ENCODE data around the gene TAF1D.

DNA sequence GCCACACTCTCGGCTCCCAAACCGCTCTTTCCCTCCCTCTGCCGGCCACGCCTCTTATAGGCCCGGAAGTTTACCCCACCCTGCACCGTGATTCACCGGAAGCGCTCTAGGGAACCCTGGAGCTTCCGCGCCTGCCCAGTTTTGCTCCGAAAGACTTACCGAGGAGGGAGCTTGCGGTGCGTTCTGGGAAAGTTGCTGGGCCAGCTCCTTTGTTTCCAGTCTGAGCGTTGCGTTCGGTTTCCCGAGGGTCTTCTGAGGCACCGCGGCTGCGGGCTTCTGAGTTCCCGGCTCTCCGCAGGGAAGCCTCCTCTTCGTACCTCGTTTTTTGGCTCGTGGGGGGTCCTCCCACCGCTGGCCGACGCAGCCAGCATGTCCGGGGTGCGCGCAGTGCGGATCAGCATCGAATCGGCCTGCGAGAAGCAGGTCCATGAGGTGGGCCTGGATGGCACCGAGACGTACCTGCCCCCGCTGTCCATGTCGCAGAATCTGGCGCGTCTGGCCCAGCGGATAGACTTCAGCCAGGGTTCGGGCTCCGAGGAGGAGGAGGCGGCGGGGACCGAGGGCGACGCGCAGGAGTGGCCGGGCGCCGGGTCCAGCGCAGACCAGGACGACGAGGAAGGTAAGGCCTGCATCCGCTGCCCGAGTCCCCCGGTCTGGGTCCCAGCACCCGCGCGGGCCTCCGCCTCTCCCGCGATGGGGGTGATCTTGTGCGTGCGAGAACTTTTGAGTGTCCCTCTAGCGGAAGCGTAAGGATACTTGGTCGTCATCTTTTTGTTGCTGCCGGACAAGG, 43.0 kb upstream of the TAF1D start, which contains the start of gene MED17:
- TF ChIP-seq, protein P1, sequence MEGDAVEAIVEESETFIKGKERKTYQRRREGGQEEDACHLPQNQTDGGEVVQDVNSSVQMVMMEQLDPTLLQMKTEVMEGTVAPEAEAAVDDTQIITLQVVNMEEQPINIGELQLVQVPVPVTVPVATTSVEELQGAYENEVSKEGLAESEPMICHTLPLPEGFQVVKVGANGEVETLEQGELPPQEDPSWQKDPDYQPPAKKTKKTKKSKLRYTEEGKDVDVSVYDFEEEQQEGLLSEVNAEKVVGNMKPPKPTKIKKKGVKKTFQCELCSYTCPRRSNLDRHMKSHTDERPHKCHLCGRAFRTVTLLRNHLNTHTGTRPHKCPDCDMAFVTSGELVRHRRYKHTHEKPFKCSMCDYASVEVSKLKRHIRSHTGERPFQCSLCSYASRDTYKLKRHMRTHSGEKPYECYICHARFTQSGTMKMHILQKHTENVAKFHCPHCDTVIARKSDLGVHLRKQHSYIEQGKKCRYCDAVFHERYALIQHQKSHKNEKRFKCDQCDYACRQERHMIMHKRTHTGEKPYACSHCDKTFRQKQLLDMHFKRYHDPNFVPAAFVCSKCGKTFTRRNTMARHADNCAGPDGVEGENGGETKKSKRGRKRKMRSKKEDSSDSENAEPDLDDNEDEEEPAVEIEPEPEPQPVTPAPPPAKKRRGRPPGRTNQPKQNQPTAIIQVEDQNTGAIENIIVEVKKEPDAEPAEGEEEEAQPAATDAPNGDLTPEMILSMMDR (IDR thresholded peaks at IDR 0.05; ENCODE audit: insufficient read depth, low read depth, low read length), result peak; percentile 40
- TF ChIP-seq EZH2 (IDR thresholded peaks at IDR 0.05; ENCODE audit: insufficient read depth, low read length), result no peak
